IMR-90 (cell line): ENCODE results near the gene GALNT9. TPM values are rescaled to one million over a fixed set of nuclear protein-coding genes. Genes with fewer than 3 reads are reported as not detected.

Source experiments
- ATAC-seq: fragments of 200-7000 bp; cut with Tn5 transposase; 2 replicates; pipeline ENCODE4 v1.9.1; 2020; ENCODE audit warnings: low read depth, mild to moderate bottlenecking, moderate library complexity
- BruUV-seq: library from RNA; stranded (reverse); fragments of 400-500 nt; replicated peaks from 2 replicates; lab custom pipeline; 2021; lab: Mats Ljungman, UMichigan
- CTCF ChIA-PET: fragments of 300-600 bp; formaldehyde crosslinking; extraction: SDS; loops from one replicate; lab custom pipeline; 2021; ENCODE audit warnings: antibody characterized with exemption; lab: Yijun Ruan, JAX
- POLR2A ChIA-PET: fragments of 300-600 bp; sonication (Branson Sonifier 250); formaldehyde crosslinking; loops from one replicate; lab custom pipeline; 2022; ENCODE audit warnings: antibody characterized with exemption; ENCODE audit not compliant: unreplicated experiment; lab: Charles Lee
- DNase-seq: peaks from one replicate; pipeline ENCODE4 v3.0.0; 2013
- H2AFZ ChIP-seq: replicated peaks from 2 replicates; pipeline ENCODE3; 2013; ENCODE audit warnings: low read length, mild to moderate bottlenecking; ENCODE audit not compliant: poor library complexity
- H2AK5ac ChIP-seq: 2 replicates; pipeline ENCODE4 v1.6.1; 2013; ENCODE audit warnings: low read depth, low read length, inconsistent platforms
- H2AK9ac ChIP-seq: replicated peaks from 2 replicates; pipeline ENCODE3; 2013; ENCODE audit warnings: mild to moderate bottlenecking, low read depth, low read length, moderate library complexity; ENCODE audit not compliant: poor library complexity
- H2BK120ac ChIP-seq: 2 replicates; pipeline ENCODE4 v1.6.1; 2013; ENCODE audit warnings: low read depth, low read length, inconsistent platforms
- H2BK15ac ChIP-seq: 3 replicates; pipeline ENCODE4 v1.6.1; 2013; ENCODE audit warnings: low read depth, low read length, inconsistent platforms
- H2BK20ac ChIP-seq: 2 replicates; pipeline ENCODE4 v1.6.1; 2013; ENCODE audit warnings: low read depth, mild to moderate bottlenecking, inconsistent platforms, low read length, moderate library complexity
- H2BK5ac ChIP-seq: 2 replicates; pipeline ENCODE4 v1.6.1; 2013; ENCODE audit warnings: mild to moderate bottlenecking, low read depth, low read length, inconsistent platforms; ENCODE audit not compliant: poor library complexity, severe bottlenecking
- H3K14ac ChIP-seq: replicated peaks from 2 replicates; pipeline ENCODE4 v1.6.1; 2013; ENCODE audit warnings: low read depth, low read length, inconsistent platforms
- H3K18ac ChIP-seq: 2 replicates; pipeline ENCODE4 v1.6.1; 2013; ENCODE audit warnings: low read depth, low read length, control low read depth
- H3K23ac ChIP-seq: 2 replicates; pipeline ENCODE4 v1.6.1; 2013; ENCODE audit warnings: low read depth, low read length, inconsistent platforms
- H3K27ac ChIP-seq: 2 replicates; pipeline ENCODE4 v1.5.1; 2013; ENCODE audit warnings: mild to moderate bottlenecking, control low read depth, low read length; ENCODE audit not compliant: insufficient read depth
- H3K27me3 ChIP-seq: 2 replicates; pipeline ENCODE4 v1.6.1; 2013; ENCODE audit warnings: low read length; ENCODE audit not compliant: control insufficient read depth, insufficient read depth
- H3K36me3 ChIP-seq: 2 replicates; pipeline ENCODE4 v1.6.1; 2013; ENCODE audit warnings: low read length, mixed read lengths; ENCODE audit not compliant: control insufficient read depth, insufficient read depth
- H3K4ac ChIP-seq: 2 replicates; pipeline ENCODE4 v1.6.1; 2013; ENCODE audit warnings: low read depth, low read length, inconsistent platforms
- H3K4me1 ChIP-seq: 2 replicates; pipeline ENCODE4 v1.6.1; 2013; ENCODE audit warnings: low read length, mixed read lengths; ENCODE audit not compliant: control insufficient read depth, insufficient read depth
- H3K4me2 ChIP-seq: 2 replicates; pipeline ENCODE4 v1.6.1; 2013; ENCODE audit warnings: low read depth, mild to moderate bottlenecking, control low read depth, low read length, moderate library complexity
- H3K4me3 ChIP-seq: 2 replicates; pipeline ENCODE4 v1.5.1; 2013; ENCODE audit warnings: low read depth, mild to moderate bottlenecking, control low read depth, low read length, moderate library complexity; ENCODE audit not compliant: insufficient read depth
- H3K56ac ChIP-seq: 2 replicates; pipeline ENCODE4 v1.6.1; 2013; ENCODE audit warnings: low read length, inconsistent platforms; ENCODE audit not compliant: insufficient read depth; ENCODE audit errors: extremely low read depth
- H3K79me1 ChIP-seq, 2 experiments: 2 replicates each; pipeline ENCODE4 v1.6.1; 2013; ENCODE audit warnings: low read length in 2 of 2, inconsistent platforms in 1 of 2, low read depth in 1 of 2
- H3K9ac ChIP-seq: 2 replicates; pipeline ENCODE4 v1.6.1; 2013; ENCODE audit warnings: low read depth, low read length, control low read depth
- H3K9me1 ChIP-seq: 2 replicates; pipeline ENCODE4 v1.6.1; 2013; ENCODE audit warnings: low read length, inconsistent platforms; ENCODE audit not compliant: insufficient read depth
- H3K9me3 ChIP-seq: 2 replicates; pipeline ENCODE4 v1.6.1; 2013; ENCODE audit warnings: low read length; ENCODE audit not compliant: control insufficient read depth, insufficient read depth
- H4K20me1 ChIP-seq: 2 replicates; pipeline ENCODE4 v1.6.1; 2013; ENCODE audit warnings: low read length, inconsistent platforms; ENCODE audit not compliant: insufficient read depth
- H4K5ac ChIP-seq: 2 replicates; pipeline ENCODE4 v1.6.1; 2013; ENCODE audit warnings: mild to moderate bottlenecking, low read depth, low read length, control low read depth
- H4K8ac ChIP-seq, 2 experiments: 2 replicates each; pipeline ENCODE4 v1.6.1; 2013; ENCODE audit warnings: low read depth in 2 of 2, low read length in 2 of 2, control low read depth in 1 of 2, inconsistent platforms in 1 of 2
- H4K91ac ChIP-seq: 2 replicates; pipeline ENCODE4 v1.6.1; 2013; ENCODE audit warnings: low read depth, low read length, inconsistent platforms; ENCODE audit not compliant: insufficient read depth
- BHLHE40 ChIP-seq: fragments of 150-350 bp; IDR thresholded peaks from 2 replicates; pipeline ENCODE4 v1.6.1; 2016; ENCODE audit warnings: mild to moderate bottlenecking, low read depth, low read length
- CEBPB ChIP-seq: IDR thresholded peaks from 2 replicates; pipeline ENCODE4 v1.6.1; 2012; ENCODE audit warnings: low read depth, low read length, improper control_type of control experiment
- MAZ ChIP-seq: IDR thresholded peaks from 2 replicates; pipeline ENCODE4 v1.6.1; 2012; ENCODE audit warnings: low read depth, mild to moderate bottlenecking, low read length, improper control_type of control experiment, moderate library complexity, borderline replicate concordance
- MXI1 ChIP-seq: IDR thresholded peaks from 2 replicates; pipeline ENCODE4 v1.6.1; 2012; ENCODE audit warnings: low read depth, mild to moderate bottlenecking, low read length, moderate library complexity, borderline replicate concordance
- NFE2L2 ChIP-seq: fragments of 150-350 bp; IDR thresholded peaks from 2 replicates; pipeline ENCODE4 v1.6.1; 2016; ENCODE audit warnings: low read depth, mild to moderate bottlenecking, low read length
- POLR2A ChIP-seq: IDR thresholded peaks from 2 replicates; pipeline ENCODE4 v1.6.1; 2012; ENCODE audit warnings: mild to moderate bottlenecking, low read depth, low read length
- RAD21 ChIP-seq: IDR thresholded peaks from 2 replicates; pipeline ENCODE4 v1.6.1; 2012; ENCODE audit warnings: low read length, improper control_type of control experiment
- RCOR1 ChIP-seq: IDR thresholded peaks from 2 replicates; pipeline ENCODE4 v1.6.1; 2012; ENCODE audit warnings: mild to moderate bottlenecking, low read length, improper control_type of control experiment; ENCODE audit not compliant: insufficient replicate concordance
- SMC3 ChIP-seq: fragments of 150-350 bp; IDR thresholded peaks from 2 replicates; pipeline ENCODE4 v1.6.1; 2016; ENCODE audit warnings: low read depth, mild to moderate bottlenecking, antibody characterized with exemption, low read length, moderate library complexity
- WGBS, 2 experiments: methylation state at CpG; one replicate each; pipeline versions ENCODE4 v1.1.5 to v1.1.7; 2013; ENCODE audit warnings: missing lambda C conversion rate in 2 of 2; ENCODE audit not compliant: insufficient read length in 1 of 2; ENCODE audit errors: extremely low coverage in 2 of 2; 5-methylcytosine and 5-hydroxymethylcytosine counted together
- dilution Hi-C: fragments of 300-500 bp; cut with HindIII; formaldehyde crosslinking; loops from one replicate; pipeline ENCODE4 v1.14.3; 2018; ENCODE audit warnings: low sequenced_read_pairs; ENCODE audit not compliant: unreplicated experiment
- in situ Hi-C: fragments of 300-500 bp; cut with MboI; formaldehyde crosslinking; loops from 3 replicates; pipeline ENCODE4 v1.14.3; 2019; ENCODE audit warnings: low sequenced_read_pairs, inconsistent platforms, mixed read lengths
- intact Hi-C: fragments of 100-400 bp; cut with micrococcal nuclease; formaldehyde crosslinking; loops from 2 replicates; pipeline ENCODE4 v1.10.0; 2022
- polyA plus RNA-seq, 3 experiments: library from polyadenylated mRNA; depleted of rRNA; stranded (reverse); fragments of >200 nt; gene quantifications; 2 replicates each; pipeline ENCODE4 v1.2.3, GENCODE V29; 2012; ENCODE audit warnings: low replicate concordance in 1 of 3
- total RNA-seq: library from RNA; depleted of rRNA; stranded (reverse); fragments of >200 nt; gene quantifications from 2 replicates; pipeline ENCODE4 v1.2.3, GENCODE V29; 2012
- TF ChIP-seq, protein P1 (sequence below): fragments of 150-350 bp; IDR thresholded peaks from 2 replicates; pipeline ENCODE4 v1.6.1; 2016; ENCODE audit warnings: low read depth, mild to moderate bottlenecking, low read length, moderate library complexity, borderline replicate concordance
- TF ChIP-seq, protein P2 (sequence below): conservative IDR thresholded peaks from 2 replicates; pipeline ENCODE4 v1.5.1; 2012; ENCODE audit warnings: mild to moderate bottlenecking, low read depth, low read length, improper control_type of control experiment

Gene GALNT9
- total and polyA plus RNA-seq, 2 of the 4 experiments (the other 2 are of a cell fraction), result under 0.01 to 0.12 TPM

DNA sequence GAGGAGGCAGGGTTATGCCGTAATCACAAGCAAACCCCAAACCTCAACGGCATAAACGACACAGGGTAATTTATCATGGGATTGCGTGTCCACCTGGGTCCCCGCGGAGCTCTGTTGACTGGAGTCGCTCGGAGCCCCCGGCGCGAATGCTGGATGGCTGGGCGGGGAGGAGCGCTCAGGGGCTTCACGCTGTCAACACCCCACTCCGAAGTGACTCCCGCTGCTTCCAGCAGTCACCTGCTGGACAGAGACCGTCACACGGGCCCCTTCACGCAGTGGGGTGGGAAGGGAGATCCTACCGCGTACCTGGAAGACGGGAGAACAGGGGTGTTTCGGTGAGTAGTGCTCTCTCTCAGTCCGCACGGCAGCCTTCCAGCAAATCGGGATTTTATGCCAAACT is 4.4 kb upstream of the GALNT9 start:
- intact Hi-C loops (no loop called here), in situ Hi-C loops (no loop called here), dilution Hi-C loops (no loop called here)
- ChIA-PET POLR2A (interaction anchor here (0.6 kb wide), 1 partner anchor 747 kb away, joined by 5 read pairs; no protein-coding TSS in a partner anchor), CTCF (no interaction called here)
- no peak overlapping the region for H4K5ac ChIP-seq
- no peaks in the 10 kb centered on the region for H4K20me1 ChIP-seq
- no peak overlapping the region for H2BK120ac ChIP-seq
- no peak overlapping the region for H3K56ac ChIP-seq
- no peaks in the 10 kb centered on the region for H3K79me1 ChIP-seq
- ATAC-seq, result no peak
- H3K27ac ChIP-seq, result no peak overlapping the region
- WGBS, 2 experiments, result 70% methylated on average over 14 of the region's 26 CpGs; no CpG with 5 or more reads in 1 of the 2 experiments
- H3K18ac ChIP-seq, result no peak overlapping the region
- DNase-seq, result no peak
- H3K9me1 ChIP-seq, result no peaks in the 10 kb centered on the region
- H3K4me2 ChIP-seq, result no peak overlapping the region
- H4K91ac ChIP-seq, result no peak overlapping the region
- H2AK9ac ChIP-seq, result no peak overlapping the region
- BruUV-seq, result no TSS peak
- H3K36me3 ChIP-seq, result no peaks in the 10 kb centered on the region
- no peak overlapping the region for H3K14ac ChIP-seq
- H4K8ac ChIP-seq, result no peak overlapping the region
- H2AFZ ChIP-seq, result no peak overlapping the region
- H2AK5ac ChIP-seq, result no peak overlapping the region
- no peak overlapping the region for H3K9ac ChIP-seq
- no peak overlapping the region for H2BK5ac ChIP-seq
- H3K9me3 ChIP-seq, result peaks cover 32% of the 10 kb centered on the region
- no peak overlapping the region for H2BK15ac ChIP-seq
- no peak for TF ChIP-seq MAZ
- TF ChIP-seq RAD21, result no peak
- no peak for TF ChIP-seq RCOR1
- TF ChIP-seq MXI1, result no peak
- no peak for TF ChIP-seq CEBPB
- TF ChIP-seq SMC3, result no peak
- TF ChIP-seq, protein P1, sequence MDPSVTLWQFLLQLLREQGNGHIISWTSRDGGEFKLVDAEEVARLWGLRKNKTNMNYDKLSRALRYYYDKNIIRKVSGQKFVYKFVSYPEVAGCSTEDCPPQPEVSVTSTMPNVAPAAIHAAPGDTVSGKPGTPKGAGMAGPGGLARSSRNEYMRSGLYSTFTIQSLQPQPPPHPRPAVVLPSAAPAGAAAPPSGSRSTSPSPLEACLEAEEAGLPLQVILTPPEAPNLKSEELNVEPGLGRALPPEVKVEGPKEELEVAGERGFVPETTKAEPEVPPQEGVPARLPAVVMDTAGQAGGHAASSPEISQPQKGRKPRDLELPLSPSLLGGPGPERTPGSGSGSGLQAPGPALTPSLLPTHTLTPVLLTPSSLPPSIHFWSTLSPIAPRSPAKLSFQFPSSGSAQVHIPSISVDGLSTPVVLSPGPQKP, result no peak
- no peak for TF ChIP-seq BHLHE40
- TF ChIP-seq NFE2L2, result no peak
- TF ChIP-seq POLR2A, result no peak
- TF ChIP-seq, protein P2, sequence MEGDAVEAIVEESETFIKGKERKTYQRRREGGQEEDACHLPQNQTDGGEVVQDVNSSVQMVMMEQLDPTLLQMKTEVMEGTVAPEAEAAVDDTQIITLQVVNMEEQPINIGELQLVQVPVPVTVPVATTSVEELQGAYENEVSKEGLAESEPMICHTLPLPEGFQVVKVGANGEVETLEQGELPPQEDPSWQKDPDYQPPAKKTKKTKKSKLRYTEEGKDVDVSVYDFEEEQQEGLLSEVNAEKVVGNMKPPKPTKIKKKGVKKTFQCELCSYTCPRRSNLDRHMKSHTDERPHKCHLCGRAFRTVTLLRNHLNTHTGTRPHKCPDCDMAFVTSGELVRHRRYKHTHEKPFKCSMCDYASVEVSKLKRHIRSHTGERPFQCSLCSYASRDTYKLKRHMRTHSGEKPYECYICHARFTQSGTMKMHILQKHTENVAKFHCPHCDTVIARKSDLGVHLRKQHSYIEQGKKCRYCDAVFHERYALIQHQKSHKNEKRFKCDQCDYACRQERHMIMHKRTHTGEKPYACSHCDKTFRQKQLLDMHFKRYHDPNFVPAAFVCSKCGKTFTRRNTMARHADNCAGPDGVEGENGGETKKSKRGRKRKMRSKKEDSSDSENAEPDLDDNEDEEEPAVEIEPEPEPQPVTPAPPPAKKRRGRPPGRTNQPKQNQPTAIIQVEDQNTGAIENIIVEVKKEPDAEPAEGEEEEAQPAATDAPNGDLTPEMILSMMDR, result no peak
- no peak overlapping the region for H2BK20ac ChIP-seq
- H3K27me3 ChIP-seq, result peaks cover 4% of the 10 kb centered on the region; the same call in 1 of the 2 replicates
- no peak overlapping the region for H3K23ac ChIP-seq
- no peaks in the 10 kb centered on the region for H3K4me1 ChIP-seq
- no peak overlapping the region for H3K4ac ChIP-seq
- H3K4me3 ChIP-seq, result no peak overlapping the region
